ENCODE results near the gene CERS6. TPM values are rescaled to one million over a fixed set of nuclear protein-coding genes. Genes with fewer than 3 reads are reported as not detected.

CERS6 gene
- total and polyA plus RNA-seq, 4 donors: 4.2 to 20.4 (median 10.1) TPM

DNA sequence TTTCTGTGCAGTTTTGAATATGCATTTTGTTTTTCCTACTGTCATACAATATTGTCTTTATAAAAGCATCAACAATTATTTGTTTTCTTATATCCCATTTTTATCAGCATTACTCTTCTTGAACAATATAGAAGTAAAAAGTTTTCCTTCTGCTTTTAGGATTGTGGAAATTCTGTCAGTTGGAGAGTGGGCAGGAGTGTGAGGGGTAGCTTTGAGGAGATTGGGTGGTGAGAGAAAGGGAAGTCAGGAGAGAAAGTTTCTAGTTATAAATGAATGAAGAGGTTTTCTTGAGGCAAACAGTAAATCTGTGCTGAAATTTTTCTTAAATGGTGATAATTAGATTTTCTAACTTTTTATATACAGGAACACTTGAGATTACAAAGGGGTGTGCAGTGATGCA lies 194.7 kb downstream of the CERS6 start:
- peaks cover 0 to 16% (median 0%) of the 10 kb centered on the region in 4 donors for H3K4me1 ChIP-seq (ENCODE audit: control insufficient read depth in 4 of 4, insufficient read depth in 4 of 4, low read length in 3 of 4)
- H3K4me3 ChIP-seq (ENCODE audit: low read depth in 1 of 3, low read length in 3 of 3): no peak overlapping the region
- H3K27ac ChIP-seq (ENCODE audit: low read depth in 1 of 2, low read length in 2 of 2): no peak overlapping the region
- no peak for DNase-seq (ENCODE audit: low spot score)
- H3K9ac ChIP-seq (ENCODE audit: low read depth in 1 of 2, low read length in 2 of 2): no peak overlapping the region
- TF ChIP-seq, protein P1, sequence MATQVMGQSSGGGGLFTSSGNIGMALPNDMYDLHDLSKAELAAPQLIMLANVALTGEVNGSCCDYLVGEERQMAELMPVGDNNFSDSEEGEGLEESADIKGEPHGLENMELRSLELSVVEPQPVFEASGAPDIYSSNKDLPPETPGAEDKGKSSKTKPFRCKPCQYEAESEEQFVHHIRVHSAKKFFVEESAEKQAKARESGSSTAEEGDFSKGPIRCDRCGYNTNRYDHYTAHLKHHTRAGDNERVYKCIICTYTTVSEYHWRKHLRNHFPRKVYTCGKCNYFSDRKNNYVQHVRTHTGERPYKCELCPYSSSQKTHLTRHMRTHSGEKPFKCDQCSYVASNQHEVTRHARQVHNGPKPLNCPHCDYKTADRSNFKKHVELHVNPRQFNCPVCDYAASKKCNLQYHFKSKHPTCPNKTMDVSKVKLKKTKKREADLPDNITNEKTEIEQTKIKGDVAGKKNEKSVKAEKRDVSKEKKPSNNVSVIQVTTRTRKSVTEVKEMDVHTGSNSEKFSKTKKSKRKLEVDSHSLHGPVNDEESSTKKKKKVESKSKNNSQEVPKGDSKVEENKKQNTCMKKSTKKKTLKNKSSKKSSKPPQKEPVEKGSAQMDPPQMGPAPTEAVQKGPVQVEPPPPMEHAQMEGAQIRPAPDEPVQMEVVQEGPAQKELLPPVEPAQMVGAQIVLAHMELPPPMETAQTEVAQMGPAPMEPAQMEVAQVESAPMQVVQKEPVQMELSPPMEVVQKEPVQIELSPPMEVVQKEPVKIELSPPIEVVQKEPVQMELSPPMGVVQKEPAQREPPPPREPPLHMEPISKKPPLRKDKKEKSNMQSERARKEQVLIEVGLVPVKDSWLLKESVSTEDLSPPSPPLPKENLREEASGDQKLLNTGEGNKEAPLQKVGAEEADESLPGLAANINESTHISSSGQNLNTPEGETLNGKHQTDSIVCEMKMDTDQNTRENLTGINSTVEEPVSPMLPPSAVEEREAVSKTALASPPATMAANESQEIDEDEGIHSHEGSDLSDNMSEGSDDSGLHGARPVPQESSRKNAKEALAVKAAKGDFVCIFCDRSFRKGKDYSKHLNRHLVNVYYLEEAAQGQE (IDR thresholded peaks at IDR 0.05): no peak
- TF ChIP-seq JUND (IDR thresholded peaks at IDR 0.05) (no peak), TAF1 (conservative IDR thresholded peaks at IDR 0.05) (no peak), NR2F2 (IDR thresholded peaks at IDR 0.05) (no peak), RXRA (IDR thresholded peaks at IDR 0.05) (no peak), FOXA1 (IDR thresholded peaks at IDR 0.05) (no peak), YY1 (IDR thresholded peaks at IDR 0.05) (no peak)
- TF ChIP-seq, protein P2, sequence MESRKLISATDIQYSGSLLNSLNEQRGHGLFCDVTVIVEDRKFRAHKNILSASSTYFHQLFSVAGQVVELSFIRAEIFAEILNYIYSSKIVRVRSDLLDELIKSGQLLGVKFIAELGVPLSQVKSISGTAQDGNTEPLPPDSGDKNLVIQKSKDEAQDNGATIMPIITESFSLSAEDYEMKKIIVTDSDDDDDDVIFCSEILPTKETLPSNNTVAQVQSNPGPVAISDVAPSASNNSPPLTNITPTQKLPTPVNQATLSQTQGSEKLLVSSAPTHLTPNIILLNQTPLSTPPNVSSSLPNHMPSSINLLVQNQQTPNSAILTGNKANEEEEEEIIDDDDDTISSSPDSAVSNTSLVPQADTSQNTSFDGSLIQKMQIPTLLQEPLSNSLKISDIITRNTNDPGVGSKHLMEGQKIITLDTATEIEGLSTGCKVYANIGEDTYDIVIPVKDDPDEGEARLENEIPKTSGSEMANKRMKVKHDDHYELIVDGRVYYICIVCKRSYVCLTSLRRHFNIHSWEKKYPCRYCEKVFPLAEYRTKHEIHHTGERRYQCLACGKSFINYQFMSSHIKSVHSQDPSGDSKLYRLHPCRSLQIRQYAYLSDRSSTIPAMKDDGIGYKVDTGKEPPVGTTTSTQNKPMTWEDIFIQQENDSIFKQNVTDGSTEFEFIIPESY (IDR thresholded peaks at IDR 0.05): no peak
- TF ChIP-seq, protein P3, sequence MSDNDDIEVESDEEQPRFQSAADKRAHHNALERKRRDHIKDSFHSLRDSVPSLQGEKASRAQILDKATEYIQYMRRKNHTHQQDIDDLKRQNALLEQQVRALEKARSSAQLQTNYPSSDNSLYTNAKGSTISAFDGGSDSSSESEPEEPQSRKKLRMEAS (IDR thresholded peaks at IDR 0.05): no peak
- TF ChIP-seq, protein P4, sequence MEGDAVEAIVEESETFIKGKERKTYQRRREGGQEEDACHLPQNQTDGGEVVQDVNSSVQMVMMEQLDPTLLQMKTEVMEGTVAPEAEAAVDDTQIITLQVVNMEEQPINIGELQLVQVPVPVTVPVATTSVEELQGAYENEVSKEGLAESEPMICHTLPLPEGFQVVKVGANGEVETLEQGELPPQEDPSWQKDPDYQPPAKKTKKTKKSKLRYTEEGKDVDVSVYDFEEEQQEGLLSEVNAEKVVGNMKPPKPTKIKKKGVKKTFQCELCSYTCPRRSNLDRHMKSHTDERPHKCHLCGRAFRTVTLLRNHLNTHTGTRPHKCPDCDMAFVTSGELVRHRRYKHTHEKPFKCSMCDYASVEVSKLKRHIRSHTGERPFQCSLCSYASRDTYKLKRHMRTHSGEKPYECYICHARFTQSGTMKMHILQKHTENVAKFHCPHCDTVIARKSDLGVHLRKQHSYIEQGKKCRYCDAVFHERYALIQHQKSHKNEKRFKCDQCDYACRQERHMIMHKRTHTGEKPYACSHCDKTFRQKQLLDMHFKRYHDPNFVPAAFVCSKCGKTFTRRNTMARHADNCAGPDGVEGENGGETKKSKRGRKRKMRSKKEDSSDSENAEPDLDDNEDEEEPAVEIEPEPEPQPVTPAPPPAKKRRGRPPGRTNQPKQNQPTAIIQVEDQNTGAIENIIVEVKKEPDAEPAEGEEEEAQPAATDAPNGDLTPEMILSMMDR (IDR thresholded peaks at IDR 0.05; ENCODE audit: low read depth, low read length, missing input control): no peak
- TF ChIP-seq, protein P5, sequence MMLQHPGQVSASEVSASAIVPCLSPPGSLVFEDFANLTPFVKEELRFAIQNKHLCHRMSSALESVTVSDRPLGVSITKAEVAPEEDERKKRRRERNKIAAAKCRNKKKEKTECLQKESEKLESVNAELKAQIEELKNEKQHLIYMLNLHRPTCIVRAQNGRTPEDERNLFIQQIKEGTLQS (IDR thresholded peaks at IDR 0.05): no peak
- H3K36me3 ChIP-seq (ENCODE audit: control insufficient read depth in 4 of 4, insufficient read depth in 3 of 4, low read depth in 1 of 4, low read length in 3 of 4): no peaks in the 10 kb centered on the region
- no peaks in the 10 kb centered on the region for H3K9me3 ChIP-seq (ENCODE audit: control insufficient read depth in 4 of 4, low read length in 3 of 4)
- no peaks in the 10 kb centered on the region for H3K27me3 ChIP-seq (ENCODE audit: control insufficient read depth in 4 of 4, insufficient read depth in 4 of 4, low read length in 3 of 4)

DNA sequence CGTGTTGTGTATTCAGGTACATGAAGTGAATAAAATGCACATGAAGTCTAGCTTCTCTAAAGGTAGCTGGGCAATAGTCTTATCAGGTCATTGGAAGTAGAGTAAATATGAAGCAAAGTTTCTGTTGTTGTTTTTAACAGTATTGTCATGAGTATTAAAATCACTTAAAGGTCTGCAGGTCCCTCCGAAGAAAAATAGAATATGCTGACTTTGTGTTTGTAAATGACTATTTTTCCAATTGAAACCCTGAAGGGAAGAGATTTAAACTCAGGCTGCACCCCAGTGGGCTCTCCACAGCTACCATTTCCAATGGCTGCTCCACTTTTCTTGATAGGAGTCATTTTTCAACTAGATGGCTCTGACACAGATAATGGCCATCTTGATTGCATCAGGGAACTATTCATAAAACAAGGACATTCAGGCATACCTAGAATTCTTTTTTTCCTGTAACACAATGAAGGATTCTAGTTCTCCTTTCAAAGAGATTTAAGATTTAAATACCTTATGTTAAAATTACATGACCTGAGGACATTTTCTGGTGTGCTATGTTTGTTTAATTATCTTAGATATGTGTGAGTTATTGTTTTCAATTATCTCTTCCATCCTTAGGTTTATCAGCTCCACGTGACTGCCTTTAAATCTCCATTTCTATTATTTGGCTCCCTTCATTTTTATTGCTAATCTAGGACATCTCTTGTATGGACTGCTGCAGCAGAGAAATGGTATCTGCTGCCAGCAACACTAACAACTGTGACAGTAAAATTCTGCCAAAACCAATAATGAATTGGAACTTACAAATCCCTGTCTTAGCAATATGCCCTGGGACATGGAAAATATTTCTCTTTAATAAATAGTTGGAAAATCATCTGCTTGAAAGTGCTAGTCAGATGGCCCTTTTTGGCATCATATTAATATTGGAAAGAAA lies 197.2 kb downstream of the CERS6 start:
- H3K4me3 ChIP-seq (ENCODE audit: low read depth in 1 of 3, low read length in 3 of 3): no peak overlapping the region
- H3K9ac ChIP-seq (ENCODE audit: low read depth in 1 of 2, low read length in 2 of 2): no peak overlapping the region
- H3K4me1 ChIP-seq (ENCODE audit: control insufficient read depth in 4 of 4, insufficient read depth in 4 of 4, low read length in 3 of 4): peaks cover 0 to 16% (median 0%) of the 10 kb centered on the region in 4 donors
- H3K27me3 ChIP-seq (ENCODE audit: control insufficient read depth in 4 of 4, insufficient read depth in 4 of 4, low read length in 3 of 4): no peaks in the 10 kb centered on the region
- TF ChIP-seq RAD21 (IDR thresholded peaks at IDR 0.05) (peak in 1 of 2 donors; percentile 18), FOXA1 (IDR thresholded peaks at IDR 0.05) (no peak), HNF4A (conservative IDR thresholded peaks at IDR 0.05) (no peak), SP1 (IDR thresholded peaks at IDR 0.05) (no peak), RXRA (IDR thresholded peaks at IDR 0.05) (no peak), JUND (IDR thresholded peaks at IDR 0.05) (no peak)
- TF ChIP-seq, protein P2 (IDR thresholded peaks at IDR 0.05): no peak
- H3K9me3 ChIP-seq (ENCODE audit: control insufficient read depth in 4 of 4, low read length in 3 of 4): no peaks in the 10 kb centered on the region
- H3K36me3 ChIP-seq (ENCODE audit: control insufficient read depth in 4 of 4, insufficient read depth in 3 of 4, low read depth in 1 of 4, low read length in 3 of 4): no peaks in the 10 kb centered on the region
- H3K27ac ChIP-seq (ENCODE audit: low read depth in 1 of 2, low read length in 2 of 2): no peak overlapping the region
- DNase-seq (ENCODE audit: low spot score): no peak
- 48% methylated on average over 3 of the region's 3 CpGs for WGBS

All from liver (tissue), 9 donors.